BJ (cell line): ENCODE measurements around the gene CSNK1D. TPM values are rescaled to one million over a fixed set of nuclear protein-coding genes. Genes with fewer than 3 reads are reported as not detected.

Experiments
- CTCF ChIA-PET: fragments of 350-600 bp; formaldehyde crosslinking; extraction: SDS; loops from one replicate; lab custom pipeline; 2021; ENCODE audit warnings: antibody characterized with exemption, inconsistent platforms; lab: Yijun Ruan, JAX
- POLR2A ChIA-PET: fragments of 300-600 bp; sonication (Branson Sonifier 250); formaldehyde crosslinking; extraction: SDS; loops from one replicate; lab custom pipeline; 2021; ENCODE audit warnings: antibody characterized with exemption; lab: Charles Lee
- DNase-seq: peaks from one replicate; pipeline ENCODE4 v3.0.0-alpha.2; 2011; ENCODE audit warnings: low read depth
- H3K27me3 ChIP-seq: 2 replicates; pipeline ENCODE4 v1.6.0; 2011; ENCODE audit warnings: low read length; ENCODE audit not compliant: control insufficient read depth, insufficient read depth
- H3K36me3 ChIP-seq: 2 replicates; pipeline ENCODE4 v1.5.1; 2011; ENCODE audit warnings: low read length; ENCODE audit not compliant: control insufficient read depth, insufficient read depth
- H3K4me3 ChIP-seq: 2 replicates; pipeline ENCODE4 v1.5.1; 2011; ENCODE audit warnings: low read depth, mild to moderate bottlenecking, control low read depth, low read length
- polyA plus RNA-seq: library from polyadenylated mRNA; depleted of rRNA; stranded (reverse); fragments of >200 nt; gene quantifications from 2 replicates; pipeline ENCODE4 v1.2.3, GENCODE V29; 2011
- TF ChIP-seq, protein P1 (sequence below): IDR thresholded peaks from 2 replicates; pipeline ENCODE4 v1.5.1; 2011; ENCODE audit warnings: low read depth, mild to moderate bottlenecking, control low read depth, inconsistent platforms, low read length, moderate library complexity; ENCODE audit not compliant: insufficient read depth

Gene CSNK1D
- polyA plus RNA-seq, 1 experiment = 118 TPM

DNA sequence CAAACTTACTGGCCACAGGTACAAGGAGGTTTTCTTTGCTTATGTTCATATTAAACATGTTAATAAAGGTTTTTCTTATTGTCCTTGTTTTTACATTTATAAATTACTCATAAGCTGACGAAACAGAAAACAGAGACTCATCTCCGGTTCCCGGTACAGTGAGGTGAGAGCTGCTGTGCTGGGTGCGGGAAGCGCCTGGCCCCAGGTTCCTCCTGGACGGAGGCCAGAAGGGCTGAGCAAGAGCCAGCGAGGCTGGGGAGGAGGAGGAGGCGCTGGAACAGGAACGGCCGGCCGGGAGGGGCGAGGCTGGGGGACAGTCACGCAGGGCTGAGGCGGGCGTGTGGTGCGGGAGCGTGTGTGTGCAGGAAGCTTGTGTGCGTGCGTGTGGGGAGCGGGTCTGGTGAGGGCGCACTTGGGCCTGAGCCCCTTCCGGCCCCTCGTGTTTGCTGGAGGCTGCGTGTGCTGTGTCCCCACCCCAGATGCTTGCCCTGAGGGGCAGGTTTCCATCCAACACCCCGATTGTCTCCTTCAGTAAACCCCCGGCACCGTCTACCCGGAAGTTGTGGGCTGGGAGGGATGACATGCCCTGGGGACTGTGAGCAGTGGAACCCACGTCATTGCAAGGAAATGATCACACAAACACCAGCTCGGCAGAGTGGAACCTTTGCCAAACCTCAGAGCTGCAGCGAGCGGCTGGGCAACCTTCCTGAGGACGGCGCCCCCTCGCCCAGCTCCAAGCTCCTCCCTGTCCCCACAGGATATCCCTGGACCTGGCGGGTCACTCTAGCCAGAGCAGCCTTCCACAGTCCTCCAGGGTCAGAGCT is 24.4 kb upstream of the CSNK1D start:
- DNase-seq = peak; percentile 71
- ChIA-PET POLR2A (interaction anchor here (0.5 to 0.6 kb wide), 2 partner anchors 24 to 43 kb away, joined by 3 to 4 read pairs; partner anchors contain the start of gene CSNK1D), CTCF (interaction anchor here (0.9 to 2.6 kb wide), 9 partner anchors 11 to 268 kb away, joined by 3 to 8 read pairs (median 3); partner anchors contain the start of gene SECTM1)
- peak overlapping the region; percentile 45 for H3K4me3 ChIP-seq
- no peaks in the 10 kb centered on the region for H3K27me3 ChIP-seq
- H3K36me3 ChIP-seq = no peaks in the 10 kb centered on the region
- TF ChIP-seq, protein P1, sequence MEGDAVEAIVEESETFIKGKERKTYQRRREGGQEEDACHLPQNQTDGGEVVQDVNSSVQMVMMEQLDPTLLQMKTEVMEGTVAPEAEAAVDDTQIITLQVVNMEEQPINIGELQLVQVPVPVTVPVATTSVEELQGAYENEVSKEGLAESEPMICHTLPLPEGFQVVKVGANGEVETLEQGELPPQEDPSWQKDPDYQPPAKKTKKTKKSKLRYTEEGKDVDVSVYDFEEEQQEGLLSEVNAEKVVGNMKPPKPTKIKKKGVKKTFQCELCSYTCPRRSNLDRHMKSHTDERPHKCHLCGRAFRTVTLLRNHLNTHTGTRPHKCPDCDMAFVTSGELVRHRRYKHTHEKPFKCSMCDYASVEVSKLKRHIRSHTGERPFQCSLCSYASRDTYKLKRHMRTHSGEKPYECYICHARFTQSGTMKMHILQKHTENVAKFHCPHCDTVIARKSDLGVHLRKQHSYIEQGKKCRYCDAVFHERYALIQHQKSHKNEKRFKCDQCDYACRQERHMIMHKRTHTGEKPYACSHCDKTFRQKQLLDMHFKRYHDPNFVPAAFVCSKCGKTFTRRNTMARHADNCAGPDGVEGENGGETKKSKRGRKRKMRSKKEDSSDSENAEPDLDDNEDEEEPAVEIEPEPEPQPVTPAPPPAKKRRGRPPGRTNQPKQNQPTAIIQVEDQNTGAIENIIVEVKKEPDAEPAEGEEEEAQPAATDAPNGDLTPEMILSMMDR = no peak

DNA sequence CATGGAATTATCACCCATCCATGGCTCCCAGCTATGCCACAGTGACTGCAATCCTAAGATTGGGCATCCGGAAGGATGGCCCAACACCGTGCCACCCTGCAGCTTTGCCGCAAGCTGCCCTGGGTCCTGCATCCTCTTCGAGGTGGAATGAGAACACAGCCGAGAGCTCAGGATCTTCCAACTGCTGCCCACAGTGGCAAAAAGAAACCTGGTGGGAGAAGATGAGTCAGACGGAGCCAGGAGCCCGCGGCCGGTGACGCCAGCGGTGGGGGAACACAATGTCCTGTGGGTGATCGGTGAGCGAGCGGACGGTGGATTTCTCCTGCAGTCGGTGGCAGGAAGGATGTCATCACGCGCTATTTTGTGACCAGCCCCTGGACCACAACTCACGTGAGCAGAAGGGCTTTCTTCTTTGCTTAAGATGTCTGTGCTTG is 23.8 kb upstream of the CSNK1D start:
- DNase-seq = peak; percentile 37
- POLR2A ChIA-PET = interaction anchor here (0.6 kb wide), 1 partner anchor 9 kb away, joined by 4 read pairs; no protein-coding TSS in a partner anchor
- CTCF ChIA-PET = interaction anchor here (0.6 to 2.6 kb wide), 5 partner anchors 25 to 267 kb away, joined by 3 to 8 read pairs (median 3); no protein-coding TSS in a partner anchor
- peak overlapping the region; percentile 45 for H3K4me3 ChIP-seq
- no peaks in the 10 kb centered on the region for H3K36me3 ChIP-seq
- H3K27me3 ChIP-seq = no peaks in the 10 kb centered on the region
- TF ChIP-seq, protein P1 = no peak

DNA sequence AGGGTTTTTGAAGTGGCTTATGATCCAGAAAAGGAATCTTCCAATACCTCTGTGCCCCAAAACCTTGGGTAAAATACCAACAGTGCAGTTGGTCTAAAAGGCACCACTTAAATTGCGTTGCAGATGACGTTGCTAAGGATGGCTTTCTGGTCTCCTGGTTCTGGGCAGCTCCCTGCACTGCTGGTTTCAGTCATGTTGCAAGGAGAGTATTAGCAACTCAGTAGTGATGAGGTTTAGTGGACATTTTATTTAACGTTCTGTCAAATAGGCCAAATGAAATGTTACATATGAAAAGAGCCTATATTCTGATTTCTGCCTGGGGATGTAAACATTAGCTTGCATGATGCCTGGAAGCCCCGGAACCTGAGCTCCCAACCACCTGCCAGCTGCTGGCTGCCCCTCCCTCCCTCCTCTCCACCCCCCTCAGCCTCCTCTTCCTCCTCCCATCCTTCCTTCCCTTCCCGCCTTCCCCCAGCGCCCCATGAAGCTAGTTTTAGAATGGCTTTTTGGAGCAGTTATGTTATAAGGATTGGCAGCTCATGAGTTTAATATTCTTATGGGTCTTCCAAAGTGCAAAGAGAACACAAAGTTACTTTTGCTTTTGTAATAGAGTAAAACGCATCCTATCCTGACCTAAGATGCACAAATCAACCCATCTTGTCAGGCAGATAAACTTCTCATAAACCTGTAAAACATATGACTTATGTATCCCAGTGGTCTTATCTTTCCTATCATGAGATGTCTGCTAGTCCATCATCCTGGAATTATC is 23.2 kb upstream of the CSNK1D start:
- CTCF ChIA-PET = interaction anchor here (0.6 to 2.6 kb wide), 5 partner anchors 26 to 266 kb away, joined by 3 to 8 read pairs (median 3); no protein-coding TSS in a partner anchor
- no peak for DNase-seq
- Histone ChIP-seq H3K36me3 (no peaks in the 10 kb centered on the region), H3K4me3 (no peak overlapping the region; the same call in 1 of the 2 replicates), H3K27me3 (no peaks in the 10 kb centered on the region)
- TF ChIP-seq, protein P1 = no peak
- POLR2A ChIA-PET = interaction anchor here (0.6 kb wide), 1 partner anchor 8 kb away, joined by 4 read pairs; no protein-coding TSS in a partner anchor

DNA sequence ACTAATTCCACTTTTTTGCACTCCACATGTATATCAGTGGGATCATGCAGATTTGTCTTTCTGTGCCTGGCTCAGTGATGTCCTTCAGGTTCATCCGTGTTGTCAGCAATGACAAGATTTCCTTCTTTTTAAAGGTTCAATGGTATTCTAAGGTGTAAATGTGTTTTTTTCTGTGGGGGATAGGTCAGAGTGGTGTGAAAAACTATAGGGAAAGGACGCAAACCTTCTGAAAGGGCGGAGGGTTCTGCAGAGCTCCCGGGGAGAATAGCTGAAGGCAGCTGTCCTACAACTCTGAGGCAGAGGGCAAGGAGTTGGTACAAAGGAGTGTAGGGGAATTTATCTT is 21.9 kb upstream of the CSNK1D start:
- Histone ChIP-seq H3K4me3 (no peak overlapping the region), H3K27me3 (no peaks in the 10 kb centered on the region), H3K36me3 (no peaks in the 10 kb centered on the region)
- POLR2A ChIA-PET = no interaction called here
- CTCF ChIA-PET = no interaction called here
- DNase-seq = no peak
- TF ChIP-seq, protein P1 = no peak
